ENCODE data around the gene SPSB4. TPM values are rescaled to one million over a fixed set of nuclear protein-coding genes. Genes with fewer than 3 reads are reported as not detected.

The SPSB4 gene
- total RNA-seq, 1 donor from 2014 or later: 1.2 TPM

DNA sequence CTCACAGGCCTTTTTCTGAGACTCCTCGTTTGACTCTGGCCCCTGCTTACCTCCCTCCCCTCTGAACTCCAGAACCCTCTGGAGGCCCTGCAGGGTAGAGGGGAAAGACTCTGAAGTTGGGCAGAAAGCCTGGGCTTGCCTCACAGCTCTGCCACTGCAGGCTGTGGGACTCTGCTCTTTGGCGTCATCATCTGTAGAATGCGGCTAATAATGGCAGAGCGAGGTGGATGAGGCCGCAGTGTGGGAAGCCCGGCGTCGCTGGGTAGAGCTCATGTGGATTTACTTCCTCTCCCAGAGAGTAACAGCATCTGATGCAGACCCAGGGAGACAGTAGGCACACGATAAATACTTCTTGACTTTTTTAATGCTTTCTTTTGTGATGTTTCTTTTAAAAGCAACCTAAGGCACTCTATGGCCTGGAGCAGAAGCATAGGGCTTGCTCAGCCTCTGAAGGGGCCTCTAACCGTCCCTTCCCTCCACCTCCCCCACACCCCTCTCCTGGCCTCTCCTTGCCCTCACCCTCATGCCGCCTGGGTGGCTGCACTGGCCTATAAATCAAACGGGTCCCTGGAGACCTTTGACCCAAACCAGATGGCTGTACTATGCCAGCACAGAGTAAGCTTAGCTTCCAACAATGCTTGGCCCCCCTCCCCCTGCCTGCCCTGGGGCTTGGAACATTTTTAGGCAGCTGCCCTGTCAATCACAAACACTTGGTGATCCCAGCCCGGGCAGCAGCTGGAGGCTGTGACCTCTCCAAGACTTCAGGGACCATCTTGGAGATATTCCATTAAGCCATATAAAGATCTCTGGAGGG lies 32.9 kb downstream of the SPSB4 start:
- intact Hi-C loops (cut with DNase I): no loop called here
- DNase-seq (no peak), ATAC-seq (peak; percentile 5)
- H3K4me3 ChIP-seq: no peak overlapping the region
- H3K27ac ChIP-seq: no peak overlapping the region
- H3K9me3 ChIP-seq: no peaks in the 10 kb centered on the region
- TF ChIP-seq, protein P1, sequence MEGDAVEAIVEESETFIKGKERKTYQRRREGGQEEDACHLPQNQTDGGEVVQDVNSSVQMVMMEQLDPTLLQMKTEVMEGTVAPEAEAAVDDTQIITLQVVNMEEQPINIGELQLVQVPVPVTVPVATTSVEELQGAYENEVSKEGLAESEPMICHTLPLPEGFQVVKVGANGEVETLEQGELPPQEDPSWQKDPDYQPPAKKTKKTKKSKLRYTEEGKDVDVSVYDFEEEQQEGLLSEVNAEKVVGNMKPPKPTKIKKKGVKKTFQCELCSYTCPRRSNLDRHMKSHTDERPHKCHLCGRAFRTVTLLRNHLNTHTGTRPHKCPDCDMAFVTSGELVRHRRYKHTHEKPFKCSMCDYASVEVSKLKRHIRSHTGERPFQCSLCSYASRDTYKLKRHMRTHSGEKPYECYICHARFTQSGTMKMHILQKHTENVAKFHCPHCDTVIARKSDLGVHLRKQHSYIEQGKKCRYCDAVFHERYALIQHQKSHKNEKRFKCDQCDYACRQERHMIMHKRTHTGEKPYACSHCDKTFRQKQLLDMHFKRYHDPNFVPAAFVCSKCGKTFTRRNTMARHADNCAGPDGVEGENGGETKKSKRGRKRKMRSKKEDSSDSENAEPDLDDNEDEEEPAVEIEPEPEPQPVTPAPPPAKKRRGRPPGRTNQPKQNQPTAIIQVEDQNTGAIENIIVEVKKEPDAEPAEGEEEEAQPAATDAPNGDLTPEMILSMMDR (IDR thresholded peaks at IDR 0.05): no peak
- H3K4me1 ChIP-seq: no peaks in the 10 kb centered on the region
- H3K36me3 ChIP-seq: no peaks in the 10 kb centered on the region
- H3K27me3 ChIP-seq: no peaks in the 10 kb centered on the region

DNA sequence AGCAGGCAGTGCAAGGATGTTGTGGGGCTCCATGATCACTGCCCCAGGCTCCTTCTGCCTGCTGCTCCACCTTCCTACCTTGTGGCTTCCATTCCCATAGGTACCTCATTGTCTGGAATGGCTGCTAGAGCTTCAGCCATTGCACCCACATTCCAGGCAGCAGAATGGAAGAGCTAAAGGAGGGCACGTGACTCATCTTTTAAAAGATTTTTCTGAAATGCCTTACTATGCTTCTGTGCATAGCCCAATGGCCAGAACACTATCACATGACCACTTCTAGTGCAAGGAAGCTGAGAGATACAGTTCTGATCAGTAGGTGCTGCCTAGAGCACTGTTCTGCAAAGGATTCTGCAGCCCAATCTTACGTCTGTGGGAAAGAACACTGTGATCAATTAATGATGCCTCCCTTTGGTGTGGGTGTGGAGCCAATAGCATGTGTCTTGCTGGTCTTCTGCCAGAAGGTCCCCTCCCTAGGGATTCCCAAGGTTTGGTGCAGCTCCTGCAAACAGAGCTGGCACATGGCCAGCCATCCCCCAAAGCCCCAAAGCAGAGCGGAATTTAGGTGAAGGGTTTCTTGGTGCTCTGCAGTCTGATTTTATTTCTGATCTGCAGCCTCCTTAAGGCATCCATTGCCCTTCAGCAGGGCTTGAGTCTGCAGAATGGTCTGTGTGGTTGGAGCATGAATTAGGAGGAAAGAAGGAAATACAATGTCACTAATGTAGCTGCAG lies 34.4 kb downstream of the SPSB4 start:
- Histone ChIP-seq H3K4me1 (no peaks in the 10 kb centered on the region), H3K9me3 (no peaks in the 10 kb centered on the region), H3K27ac (no peak overlapping the region), H3K4me3 (no peak overlapping the region), H3K27me3 (no peaks in the 10 kb centered on the region), H3K36me3 (no peaks in the 10 kb centered on the region)
- ATAC-seq (no peak), DNase-seq (no peak)
- intact Hi-C loops (cut with DNase I): no loop called here
- TF ChIP-seq, protein P1 (IDR thresholded peaks at IDR 0.05): no peak

DNA sequence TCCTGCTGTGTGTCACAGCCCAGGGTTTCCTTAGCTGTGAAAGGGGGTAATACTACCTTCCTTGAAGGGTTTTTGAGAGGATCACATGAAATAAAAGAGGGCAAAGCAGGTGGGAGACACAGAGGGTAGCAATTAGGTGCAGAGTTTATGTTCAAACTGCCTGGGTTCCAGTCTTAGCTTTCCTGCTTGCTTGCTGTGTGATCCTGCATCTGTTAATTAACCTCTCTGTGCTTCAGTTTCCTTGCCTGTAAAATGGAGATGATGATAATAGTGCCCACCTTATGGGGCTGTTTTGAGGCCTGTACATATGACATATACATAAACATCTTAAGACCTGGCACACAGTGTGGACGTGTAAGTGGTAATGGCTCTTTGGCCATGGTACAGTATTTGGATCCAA lies 35.0 kb downstream of the SPSB4 start:
- intact Hi-C loops (cut with DNase I): no loop called here
- no peak for DNase-seq
- Histone ChIP-seq H3K27me3 (no peaks in the 10 kb centered on the region), H3K27ac (no peak overlapping the region), H3K4me1 (no peaks in the 10 kb centered on the region), H3K4me3 (no peak overlapping the region), H3K36me3 (no peaks in the 10 kb centered on the region), H3K9me3 (no peaks in the 10 kb centered on the region)
- TF ChIP-seq, protein P1 (IDR thresholded peaks at IDR 0.05): no peak
- no peak for ATAC-seq

DNA sequence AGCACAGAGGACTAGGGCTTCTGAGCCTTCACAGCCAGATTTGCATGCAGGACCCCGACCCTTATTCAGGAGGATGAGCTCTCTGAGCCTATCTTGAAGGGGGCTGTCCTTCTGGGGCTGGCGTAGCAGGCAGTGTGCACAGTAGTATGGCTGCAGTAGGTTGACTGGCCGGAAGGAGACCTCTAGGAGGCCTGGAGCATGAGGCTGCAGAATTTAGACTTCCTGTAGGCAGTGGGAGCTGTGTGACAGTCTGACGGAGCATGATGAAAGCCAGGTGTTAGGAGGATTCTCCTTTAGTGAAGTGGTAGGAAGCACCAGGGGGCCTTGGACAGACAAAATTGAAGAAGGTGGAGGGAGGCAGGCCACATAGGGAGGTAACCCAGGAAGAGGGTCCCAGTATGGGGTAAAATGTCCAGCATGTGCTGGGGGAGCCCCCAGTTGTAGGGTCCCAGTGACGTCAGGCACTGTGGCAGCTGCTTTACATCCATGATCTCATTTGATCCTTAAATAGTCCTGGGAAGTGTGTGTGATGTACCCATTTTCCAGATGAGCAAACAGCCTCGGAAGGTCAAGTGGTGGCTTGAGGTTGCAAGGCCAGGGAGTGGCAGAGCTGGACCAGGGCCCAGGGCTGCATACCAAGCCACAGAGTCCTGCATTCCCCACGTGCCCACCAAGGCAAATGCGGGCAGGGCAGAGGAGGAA lies 36.1 kb downstream of the SPSB4 start:
- DNase-seq (peak; percentile 31), ATAC-seq (no peak)
- H3K27ac ChIP-seq: no peak overlapping the region
- intact Hi-C loops (cut with DNase I): no loop called here
- H3K4me1 ChIP-seq: no peaks in the 10 kb centered on the region
- no peak overlapping the region for H3K4me3 ChIP-seq
- H3K27me3 ChIP-seq: no peaks in the 10 kb centered on the region
- H3K36me3 ChIP-seq: no peaks in the 10 kb centered on the region
- no peaks in the 10 kb centered on the region for H3K9me3 ChIP-seq
- TF ChIP-seq, protein P1 (IDR thresholded peaks at IDR 0.05): no peak

DNA sequence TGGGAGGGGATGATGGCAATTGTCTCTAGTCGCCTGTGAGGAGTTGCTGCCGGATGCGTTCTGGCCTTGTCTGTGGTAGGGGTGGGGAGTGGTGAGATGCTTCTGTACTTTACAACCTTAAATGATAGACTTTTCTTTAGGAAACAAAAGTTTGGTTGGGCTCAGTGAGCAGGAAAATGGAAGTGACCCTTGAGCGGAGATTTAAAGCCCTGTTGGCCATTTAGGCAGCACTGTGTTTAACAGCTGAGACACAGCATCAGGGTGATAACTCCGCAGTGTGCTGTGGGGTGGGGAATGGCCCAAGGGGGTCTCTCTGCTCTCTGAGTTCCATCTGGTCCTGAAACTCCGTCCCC lies 36.6 kb downstream of the SPSB4 start:
- ATAC-seq (no peak), DNase-seq (no peak)
- Histone ChIP-seq H3K27ac (no peak overlapping the region), H3K36me3 (no peaks in the 10 kb centered on the region), H3K27me3 (no peaks in the 10 kb centered on the region), H3K4me1 (no peaks in the 10 kb centered on the region), H3K4me3 (no peak overlapping the region), H3K9me3 (no peaks in the 10 kb centered on the region)
- TF ChIP-seq, protein P1 (IDR thresholded peaks at IDR 0.05): no peak
- intact Hi-C loops (cut with DNase I): no loop called here
